Thymus (tissue), 11 donors: Measurements from ENCODE around the gene CD72. TPM values are rescaled to one million over a fixed set of nuclear protein-coding genes. Genes with fewer than 3 reads are reported as not detected.
"Not testable (repeated sequence)": the region's sequence is repeated elsewhere in the genome, so short reads cannot be mapped to it uniquely, and the experiment has no call there.

Source experiments
- DNase-seq, 9 donors: peaks; one replicate each; pipeline ENCODE4 v3.0.0-alpha.2; 2013; ENCODE audit warnings: low spot score in 9 of 9, low read depth in 6 of 9, missing footprints in 1 of 9
- H3K27ac ChIP-seq, 2 donors: one replicate each; pipeline ENCODE4 v1.5.1; 2013; ENCODE audit warnings: control low read depth in 1 of 2, low read depth in 1 of 2, low read length in 1 of 2, mild to moderate bottlenecking in 1 of 2, moderate library complexity in 1 of 2
- H3K27me3 ChIP-seq, 2 donors: one replicate each; pipeline ENCODE4 v1.5.1; 2013; ENCODE audit warnings: low read length in 1 of 2; ENCODE audit not compliant: control insufficient read depth in 2 of 2, insufficient read depth in 1 of 2
- H3K36me3 ChIP-seq, 2 donors: one replicate each; pipeline ENCODE4 v1.5.1; 2013; ENCODE audit warnings: low read length in 1 of 2, mild to moderate bottlenecking in 1 of 2, moderate library complexity in 1 of 2; ENCODE audit not compliant: control insufficient read depth in 2 of 2, insufficient read depth in 2 of 2
- H3K4me1 ChIP-seq, 2 donors: one replicate each; pipeline ENCODE4 v1.5.1; 2013; ENCODE audit warnings: low read length in 2 of 2; ENCODE audit not compliant: control insufficient read depth in 2 of 2, insufficient read depth in 2 of 2
- H3K4me3 ChIP-seq, 2 donors: one replicate each; pipeline ENCODE4 v1.5.1; 2013; ENCODE audit warnings: low read length in 2 of 2, control low read depth in 1 of 2, mild to moderate bottlenecking in 1 of 2
- H3K9me3 ChIP-seq, 2 donors: one replicate each; pipeline ENCODE4 v1.5.1; 2013; ENCODE audit warnings: low read length in 1 of 2, mild to moderate bottlenecking in 1 of 2; ENCODE audit not compliant: control insufficient read depth in 2 of 2, insufficient read depth in 1 of 2
- WGBS: extraction: QIAGEN DNeasy Blood & Tissue Kit; methylation state at CpG from one replicate; pipeline ENCODE4 v1.1.7; 2013; 5-methylcytosine and 5-hydroxymethylcytosine counted together
- polyA plus RNA-seq: library from polyadenylated mRNA; stranded (reverse); fragments of 200-250 nt; gene quantifications from one replicate; pipeline ENCODE4 v1.2.3, GENCODE V29; 2013
- total RNA-seq: library from RNA; stranded (reverse); fragments of 120-200 nt; gene quantifications from one replicate; pipeline ENCODE4 v1.2.4, GENCODE V29; 2013
- donor health status: healthy.

Gene CD72
- total and polyA plus RNA-seq, 2 donors, result 6.8 to 23.6 TPM

DNA sequence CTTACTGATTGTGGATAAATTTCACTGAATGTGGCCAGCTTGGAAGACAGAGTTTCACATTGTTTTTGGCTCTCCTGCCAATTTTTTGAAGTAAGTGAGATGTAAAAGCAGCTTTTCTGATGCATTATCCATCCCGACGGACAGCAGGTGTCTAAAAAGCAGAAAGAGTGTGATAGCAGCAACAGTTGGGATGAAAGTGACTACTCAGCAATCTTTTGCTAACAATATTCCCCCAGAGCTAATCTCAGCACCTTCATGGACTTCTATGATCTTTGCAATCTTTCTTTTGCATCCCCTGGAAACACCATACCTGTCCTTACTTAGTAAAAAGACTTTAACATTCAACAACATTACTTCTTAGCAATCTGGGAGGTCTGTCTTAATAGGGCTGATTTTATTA is 5.4 kb downstream of the CD72 start:
- DNase-seq, result no peak
- Histone ChIP-seq H3K9me3 (no peaks in the 10 kb centered on the region), H3K4me1 (peaks cover 13 to 25% of the 10 kb centered on the region in 2 donors), H3K4me3 (no peak overlapping the region), H3K27ac (no peak overlapping the region), H3K36me3 (peaks cover 24 to 25% of the 10 kb centered on the region in 2 donors), H3K27me3 (no peaks in the 10 kb centered on the region)
- WGBS, result 98% methylated on average over 2 of the region's 2 CpGs

DNA sequence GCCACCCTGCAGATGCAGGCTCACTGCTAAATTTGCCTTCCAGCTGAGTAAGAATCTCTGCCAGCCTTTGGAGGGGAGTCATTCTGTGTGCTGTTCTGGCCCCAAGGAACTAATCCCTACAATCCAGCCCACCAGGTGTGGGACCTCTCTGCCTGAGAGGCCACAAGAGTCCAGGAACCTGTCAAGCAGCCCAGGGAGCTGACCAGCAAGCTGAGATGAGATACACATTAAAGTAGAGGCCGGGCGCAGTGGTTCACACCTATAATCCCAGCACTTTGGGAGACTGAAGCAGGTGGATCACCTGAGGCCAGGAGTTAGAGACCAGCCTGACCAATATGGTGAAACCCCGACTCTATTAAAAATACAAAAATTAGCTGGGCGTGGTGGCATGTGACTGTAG is 6.1 kb downstream of the CD72 start:
- not testable (repeated sequence) for DNase-seq, H3K27me3 ChIP-seq, H3K4me3 ChIP-seq, H3K27ac ChIP-seq, H3K9me3 ChIP-seq
- H3K36me3 ChIP-seq, result peaks cover 27 to 28% of the 10 kb centered on the region in 2 donors
- H3K4me1 ChIP-seq, result peaks cover 8 to 18% of the 10 kb centered on the region in 2 donors
- WGBS, result 97% methylated on average over 4 of the region's 4 CpGs

DNA sequence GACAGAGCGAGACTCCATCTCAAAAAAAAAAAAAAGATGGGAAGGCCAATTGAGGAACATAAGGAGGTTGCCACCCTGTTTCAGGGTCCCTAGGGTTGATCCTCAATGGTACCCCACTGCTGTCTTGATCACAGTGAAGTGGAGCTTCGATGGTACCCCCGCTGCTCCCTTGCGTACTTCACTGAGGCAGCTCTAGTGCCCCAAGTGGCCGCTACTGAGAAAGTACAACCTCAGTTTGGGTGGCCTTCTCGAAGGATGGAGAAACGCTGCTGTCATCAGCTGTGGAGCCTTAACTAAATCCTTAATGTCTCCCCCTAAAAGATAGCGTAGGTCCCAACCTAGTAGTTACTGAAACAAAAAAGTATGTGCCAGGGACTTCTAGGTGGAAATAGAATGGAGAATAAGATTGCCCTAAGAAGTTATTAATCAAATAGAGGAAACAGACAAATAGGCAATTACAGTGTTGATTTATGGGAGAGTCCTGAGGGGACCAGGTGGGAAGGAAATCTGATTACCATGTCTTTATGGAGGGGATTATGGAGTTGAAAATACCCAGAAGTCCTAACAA is 6.9 kb downstream of the CD72 start:
- Histone ChIP-seq H3K36me3 (peaks cover 27 to 31% of the 10 kb centered on the region in 2 donors), H3K4me3 (no peak overlapping the region), H3K9me3 (no peaks in the 10 kb centered on the region), H3K27me3 (no peaks in the 10 kb centered on the region), H3K4me1 (peaks cover 10 to 15% of the 10 kb centered on the region in 2 donors), H3K27ac (no peak overlapping the region)
- 29% methylated on average over 8 of the region's 8 CpGs for WGBS
- DNase-seq, result peak in 5 of 9 donors; percentile 41 to 76 (median 56)

- H3K36me3 ChIP-seq, result peaks cover 27 to 31% of the 10 kb centered on the region in 2 donors
- no peak overlapping the region for H3K27ac ChIP-seq
Measured at GRCh38 chr9:35609820-35610163, 8.4 kb downstream of the CD72 start.

GRCh38 chr9:35609001-35609819 is 9.0 kb downstream of the CD72 start:
- Histone ChIP-seq H3K27ac (no peak overlapping the region), H3K9me3 (no peaks in the 10 kb centered on the region), H3K4me1 (peaks cover 10 to 16% of the 10 kb centered on the region in 2 donors), H3K36me3 (peaks cover 27 to 31% of the 10 kb centered on the region in 2 donors), H3K27me3 (no peaks in the 10 kb centered on the region), H3K4me3 (no peak overlapping the region)
- no peak for DNase-seq
- 98% methylated on average over 31 of the region's 31 CpGs for WGBS

More at GRCh38 chr9:35609820-35610163, 8.4 kb downstream of the CD72 start:
- Histone ChIP-seq H3K9me3 (no peaks in the 10 kb centered on the region), H3K4me3 (no peak overlapping the region), H3K4me1 (peaks cover 10 to 11% of the 10 kb centered on the region in 2 donors), H3K27me3 (no peaks in the 10 kb centered on the region)
- 95% methylated on average over 13 of the region's 13 CpGs for WGBS
- no peak for DNase-seq

GRCh38 chr9:35608221-35608620 is 10.0 kb downstream of the CD72 start:
- Histone ChIP-seq H3K4me1 (peaks cover 10 to 23% of the 10 kb centered on the region in 2 donors), H3K27me3 (no peaks in the 10 kb centered on the region), H3K36me3 (peaks cover 27 to 31% of the 10 kb centered on the region in 2 donors), H3K4me3 (no peak overlapping the region), H3K9me3 (no peaks in the 10 kb centered on the region), H3K27ac (no peak overlapping the region)
- 99% methylated on average over 7 of the region's 7 CpGs for WGBS
- DNase-seq, result no peak

DNA sequence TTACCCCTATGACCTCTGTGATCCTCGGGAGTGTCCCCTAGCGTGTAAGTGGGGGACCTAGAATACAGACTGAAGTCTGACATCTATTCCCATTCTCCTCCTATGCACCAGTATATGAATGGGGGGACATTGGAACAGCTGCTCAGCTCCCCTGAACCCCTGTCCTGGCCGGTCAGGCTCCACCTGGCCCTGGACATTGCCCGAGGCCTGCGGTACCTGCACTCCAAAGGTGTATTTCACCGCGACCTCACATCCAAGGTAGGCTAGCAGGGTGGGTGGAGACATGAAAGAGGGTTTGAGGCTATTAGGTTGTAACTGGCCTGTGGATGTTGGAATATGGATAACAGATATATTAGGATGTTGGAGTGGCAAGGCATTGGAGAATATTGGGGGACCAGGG is 11.5 kb downstream of the CD72 start:
- no peak for DNase-seq
- Histone ChIP-seq H3K27ac (no peak overlapping the region), H3K9me3 (no peaks in the 10 kb centered on the region), H3K4me1 (peaks cover 10 to 28% of the 10 kb centered on the region in 2 donors), H3K36me3 (peaks cover 27 to 31% of the 10 kb centered on the region in 2 donors), H3K4me3 (no peak overlapping the region), H3K27me3 (no peaks in the 10 kb centered on the region)
- 98% methylated on average over 7 of the region's 7 CpGs for WGBS

- Histone ChIP-seq H3K36me3 (peaks cover 27 to 31% of the 10 kb centered on the region in 2 donors), H3K4me1 (peaks cover 10 to 28% of the 10 kb centered on the region in 2 donors), H3K9me3 (no peaks in the 10 kb centered on the region), H3K27ac (no peak overlapping the region), H3K27me3 (no peaks in the 10 kb centered on the region), H3K4me3 (peak overlapping the region; percentile 70 to 86)
- no peak for DNase-seq
- 39% methylated on average over 5 of the region's 5 CpGs for WGBS
Measured at GRCh38 chr9:35606138-35606504, 12.1 kb downstream of the CD72 start.

- WGBS, result under 1% methylated on average over 76 of the region's 76 CpGs
- DNase-seq, result peak in 1 of 9 donors; percentile 56
- Histone ChIP-seq H3K36me3 (peaks cover 27 to 31% of the 10 kb centered on the region in 2 donors), H3K27me3 (no peaks in the 10 kb centered on the region), H3K9me3 (no peaks in the 10 kb centered on the region), H3K4me3 (peak overlapping the region; percentile 70 to 86), H3K27ac (peak overlapping the region in 1 of 2 donors; percentile 62), H3K4me1 (peaks cover 10 to 28% of the 10 kb centered on the region in 2 donors)
Measured at GRCh38 chr9:35605351-35606137, 12.7 kb downstream of the CD72 start.
